Fibroblast of the conjunctiva (primary cell): ENCODE measurements around the gene SEC14L1.
"Not testable (repeated sequence)": the region's sequence is repeated elsewhere in the genome, so short reads cannot be mapped to it uniquely, and the experiment has no call there.

Experiments
- DNase-seq: peaks from one replicate; pipeline ENCODE4 v3.0.0-alpha.2; 2010; ENCODE audit warnings: low read depth

The SEC14L1 gene

DNA sequence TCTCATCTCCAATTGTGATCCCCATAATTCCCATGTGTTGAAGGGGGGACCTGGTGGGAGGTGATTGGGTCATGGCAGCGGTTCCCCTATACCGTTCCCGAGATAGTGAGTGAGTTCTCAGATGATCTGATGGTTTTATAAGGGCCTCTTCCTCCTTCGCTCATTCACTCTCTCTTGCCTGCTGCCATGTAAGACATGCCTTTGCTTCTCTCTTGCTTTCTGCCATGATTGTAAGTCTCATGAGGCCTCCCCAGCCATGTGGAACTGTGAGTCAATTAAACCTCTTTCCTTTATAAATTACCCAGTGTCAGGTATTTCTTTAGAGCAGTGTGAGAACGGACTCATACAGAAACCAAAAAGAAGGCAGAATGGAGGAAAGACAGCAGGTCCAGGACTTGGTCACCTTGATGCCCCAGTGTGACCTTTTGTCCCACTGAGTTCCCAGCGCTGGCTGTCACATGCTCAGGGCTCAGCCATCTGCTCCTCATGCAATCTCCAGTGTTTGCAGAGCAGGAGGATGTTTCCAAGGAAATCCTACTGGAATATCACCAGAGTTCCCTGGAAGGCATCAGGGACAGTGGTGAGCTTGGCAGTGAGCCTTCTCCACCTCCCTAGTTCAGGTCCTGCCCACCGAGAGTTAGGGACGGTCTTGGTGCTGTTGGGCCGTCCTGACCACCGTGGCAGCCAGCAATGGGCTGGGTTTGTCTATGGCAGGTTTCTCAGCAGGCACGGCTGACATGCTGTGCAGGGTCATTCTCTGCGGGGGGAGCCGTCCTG, 96.7 kb downstream of the SEC14L1 start:
- no peak for DNase-seq

DNA sequence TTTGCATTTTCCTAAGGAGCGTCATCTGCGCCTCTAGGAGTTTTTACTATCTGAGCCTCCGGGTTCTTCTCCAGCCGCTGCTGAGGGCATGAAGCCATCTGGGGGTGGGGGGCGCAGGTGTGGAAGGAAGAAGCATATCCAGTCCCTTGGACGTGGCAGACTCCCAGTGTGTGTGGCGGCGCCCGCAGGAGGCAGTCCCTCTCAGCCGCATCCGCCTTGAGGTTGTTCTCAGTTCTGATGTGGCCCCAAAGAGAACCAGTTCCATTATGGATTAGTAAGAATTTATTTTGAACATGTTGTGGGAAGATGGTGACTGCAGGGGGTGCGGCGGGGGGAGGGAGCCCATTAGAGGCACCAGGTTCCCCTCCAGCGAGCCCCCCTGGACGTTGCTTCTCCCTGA, 100.2 kb downstream of the SEC14L1 start:
- no peak for DNase-seq

GRCh38 chr17:77242118-77242851, 101.5 kb downstream of the SEC14L1 start:
- no peak for DNase-seq

DNA sequence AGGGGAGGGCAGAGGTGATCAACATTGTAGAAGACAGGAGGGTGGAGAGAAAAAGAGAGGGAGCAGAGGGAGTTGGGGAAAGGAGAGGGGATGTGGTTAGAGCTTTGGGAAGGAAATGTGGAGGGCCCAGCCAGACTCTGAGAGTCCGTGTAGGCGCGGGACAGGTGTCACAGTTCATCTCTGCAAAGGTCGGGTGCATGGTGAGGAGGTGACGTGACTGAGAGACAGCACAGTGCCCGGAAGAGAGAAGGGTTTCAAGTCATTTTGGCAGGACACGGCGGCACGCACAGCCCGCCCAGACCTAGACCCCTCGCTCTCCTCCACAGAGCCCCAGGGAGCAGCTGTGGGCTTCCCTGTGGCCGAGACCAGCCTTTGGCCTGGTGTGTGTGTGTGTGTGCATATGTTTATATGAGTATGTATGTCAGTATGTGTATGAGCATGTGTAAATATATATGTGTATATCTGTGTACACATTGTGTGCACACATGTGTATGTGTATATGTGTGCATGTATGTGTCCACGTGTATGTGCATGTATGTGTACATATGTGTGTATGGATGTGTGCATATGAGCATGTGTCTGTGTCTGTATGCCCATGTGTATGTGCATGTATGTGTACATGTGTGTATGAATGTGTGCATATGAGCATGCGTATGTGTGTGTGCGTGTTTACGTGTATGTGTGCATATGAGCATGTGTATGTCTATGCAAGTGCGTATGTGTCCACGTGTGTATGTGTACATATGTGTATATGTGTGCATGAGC, 104.6 kb downstream of the SEC14L1 start:
- DNase-seq: no peak

DNA sequence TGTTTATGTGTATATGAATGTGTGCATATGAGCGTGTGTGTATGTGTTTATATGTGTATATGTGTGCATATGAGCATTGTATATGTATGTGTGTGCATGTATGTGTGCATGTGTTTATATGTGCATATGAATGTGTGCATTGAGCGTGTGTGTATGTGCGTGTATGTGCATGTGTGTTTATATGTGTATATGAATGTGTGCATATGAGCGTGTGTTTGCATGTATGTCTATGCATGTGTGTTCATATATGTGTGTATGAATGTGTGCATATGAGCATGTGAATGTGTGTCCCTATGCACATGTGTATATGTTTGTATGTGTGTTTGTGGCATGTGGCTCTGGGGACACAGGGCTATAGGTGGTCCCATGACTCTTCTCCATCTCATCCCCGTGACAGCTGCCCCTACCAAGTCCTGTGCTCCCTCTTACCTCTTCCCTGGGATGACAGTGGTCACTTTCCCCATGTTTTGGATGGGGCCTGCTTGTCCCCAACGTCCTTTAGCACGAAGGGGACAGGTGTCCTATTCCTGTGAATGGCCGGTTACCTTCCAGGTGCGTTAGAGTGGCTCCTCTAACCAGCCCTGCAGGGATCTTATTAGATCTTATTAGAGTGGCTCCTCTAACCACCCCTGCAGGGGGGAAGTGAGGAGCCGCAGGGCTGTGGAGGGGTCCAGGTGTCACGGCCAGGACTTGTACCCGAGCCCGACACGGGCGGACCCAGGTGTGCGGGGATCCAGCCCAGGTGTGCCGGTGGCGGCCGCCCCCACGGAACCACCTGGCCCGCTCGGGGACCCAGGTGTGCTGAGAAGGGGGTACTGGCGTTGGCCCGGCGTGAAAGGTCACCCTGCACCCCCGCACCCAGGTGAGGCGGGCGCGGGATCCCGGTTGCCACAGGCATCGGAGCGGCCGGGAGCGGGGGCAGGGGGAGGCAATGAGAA, 105.6 kb downstream of the SEC14L1 start:
- DNase-seq: no peak

- DNase-seq: peak; percentile 47
Observed at GRCh38 chr17:77247048-77247541, 106.3 kb downstream of the SEC14L1 start.

GRCh38 chr17:77247609-77248008, 106.8 kb downstream of the SEC14L1 start:
- DNase-seq: no peak

GRCh38 chr17:77248216-77249114, 107.7 kb downstream of the SEC14L1 start:
- no peak for DNase-seq

DNA sequence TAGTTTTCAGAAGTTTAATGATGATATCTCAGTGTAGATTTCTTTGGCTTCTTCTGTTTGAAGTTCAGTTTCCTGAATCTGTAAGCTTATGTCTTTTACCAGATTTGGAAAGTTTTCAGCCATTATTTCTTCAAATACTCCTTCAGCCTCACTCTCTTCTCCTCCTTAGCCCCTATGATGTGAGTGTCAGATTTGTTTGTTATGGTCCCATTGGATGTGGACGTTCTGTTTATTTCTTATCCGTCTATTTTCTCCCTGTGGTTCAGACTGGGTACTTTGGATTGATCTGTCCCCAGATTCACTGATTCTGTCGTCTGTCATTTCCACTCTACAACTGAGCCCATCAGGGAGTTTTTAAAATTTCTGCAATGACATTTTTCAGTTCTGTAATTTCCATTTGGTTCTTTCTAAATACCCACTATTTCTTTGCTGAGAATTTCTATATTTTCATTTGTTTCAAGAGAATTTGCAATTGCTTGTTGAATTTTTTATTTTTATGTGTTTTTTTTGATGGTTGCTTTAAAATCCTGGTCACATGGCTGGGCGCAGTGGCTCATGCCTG, 110.9 kb downstream of the SEC14L1 start:
- DNase-seq: no peak

- not testable (repeated sequence) for DNase-seq
Observed at GRCh38 chr17:77252306-77252705, 111.5 kb downstream of the SEC14L1 start.

GRCh38 chr17:77253611-77254051, 112.9 kb downstream of the SEC14L1 start:
- DNase-seq: no peak

GRCh38 chr17:77254951-77255825, 114.4 kb downstream of the SEC14L1 start:
- DNase-seq: peak; percentile 10

DNA sequence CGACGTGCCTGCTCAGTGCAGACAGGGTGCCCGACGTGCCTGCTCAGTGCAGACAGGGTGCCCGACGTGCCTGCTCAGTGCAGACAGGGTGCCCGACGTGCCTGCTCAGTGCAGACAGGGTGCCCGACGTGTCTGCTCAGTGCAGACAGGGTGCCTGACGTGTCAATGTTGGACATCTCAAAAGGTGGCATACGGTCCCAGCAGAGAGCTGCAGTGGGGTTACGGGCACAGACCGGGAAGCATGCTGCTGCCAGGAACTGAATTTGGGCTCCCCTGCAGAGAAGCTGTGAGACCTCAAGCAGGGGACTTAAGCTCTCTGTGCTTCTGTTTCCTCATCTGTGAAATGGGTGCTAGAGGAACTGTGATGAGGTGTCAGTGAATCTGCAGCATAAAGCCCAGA, 115.2 kb downstream of the SEC14L1 start:
- DNase-seq: not testable (repeated sequence)

- no peak for DNase-seq
Observed at GRCh38 chr17:77256710-77257109, 115.9 kb downstream of the SEC14L1 start.

GRCh38 chr17:77257169-77257568, 116.4 kb downstream of the SEC14L1 start:
- no peak for DNase-seq

GRCh38 chr17:77257596-77258458, 117.1 kb downstream of the SEC14L1 start:
- DNase-seq: no peak

DNA sequence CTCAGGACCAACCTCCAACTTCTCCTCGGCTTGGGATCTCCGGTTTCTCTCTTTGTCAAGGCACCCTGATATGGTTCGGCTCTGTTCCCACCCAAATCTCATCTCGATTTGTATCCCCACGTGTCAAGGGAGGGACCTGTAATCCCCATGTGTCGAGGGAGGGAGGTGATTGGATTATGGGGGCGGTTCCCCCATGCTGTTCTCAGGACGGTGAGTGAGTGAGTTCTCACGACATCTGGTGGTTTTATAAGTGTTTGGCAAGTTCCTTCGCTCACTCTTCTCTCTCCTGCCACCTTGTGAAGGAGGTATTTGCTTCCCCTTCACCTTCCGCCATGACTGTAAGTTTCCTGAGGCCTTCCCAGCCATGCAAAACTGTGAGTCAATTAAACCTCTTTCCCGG, 117.9 kb downstream of the SEC14L1 start:
- DNase-seq: no peak
